ENCODE data around the gene RUFY2.

Gene RUFY2

GRCh38 chr10:68434657-68435056, 27.6 kb upstream of the RUFY2 start:
- in situ Hi-C loops (cut with MboI; ENCODE audit: low sequenced_read_pairs, unreplicated experiment) = no loop called here
- no peak for DNase-seq (ENCODE audit: low spot score)
- no peak for TF ChIP-seq CTCF (IDR thresholded peaks at IDR 0.05; ENCODE audit: borderline replicate concordance, control extremely low read depth, extremely low read depth, insufficient read depth, missing control alignments)

- TF ChIP-seq CTCF (IDR thresholded peaks at IDR 0.05; ENCODE audit: borderline replicate concordance, control extremely low read depth, extremely low read depth, insufficient read depth, missing control alignments) = no peak
- no peak for DNase-seq (ENCODE audit: low spot score)
- in situ Hi-C loops (cut with MboI; ENCODE audit: low sequenced_read_pairs, unreplicated experiment) = no loop called here
Measured at GRCh38 chr10:68428396-68429104, 21.5 kb upstream of the RUFY2 start.

GRCh38 chr10:68424454-68425014, 17.5 kb upstream of the RUFY2 start:
- in situ Hi-C loops (cut with MboI; ENCODE audit: low sequenced_read_pairs, unreplicated experiment) = no loop called here
- TF ChIP-seq CTCF (IDR thresholded peaks at IDR 0.05; ENCODE audit: borderline replicate concordance, control extremely low read depth, extremely low read depth, insufficient read depth, missing control alignments) = no peak
- no peak for DNase-seq (ENCODE audit: low spot score)

GRCh38 chr10:68423522-68423921, 16.4 kb upstream of the RUFY2 start:
- no peak for TF ChIP-seq CTCF (IDR thresholded peaks at IDR 0.05; ENCODE audit: borderline replicate concordance, control extremely low read depth, extremely low read depth, insufficient read depth, missing control alignments)
- in situ Hi-C loops (cut with MboI; ENCODE audit: low sequenced_read_pairs, unreplicated experiment) = no loop called here
- no peak for DNase-seq (ENCODE audit: low spot score)

GRCh38 chr10:68419376-68419775, 12.3 kb upstream of the RUFY2 start:
- in situ Hi-C loops (cut with MboI; ENCODE audit: low sequenced_read_pairs, unreplicated experiment) = no loop called here
- no peak for DNase-seq (ENCODE audit: low spot score)
- no peak for TF ChIP-seq CTCF (IDR thresholded peaks at IDR 0.05; ENCODE audit: borderline replicate concordance, control extremely low read depth, extremely low read depth, insufficient read depth, missing control alignments)

- TF ChIP-seq CTCF (IDR thresholded peaks at IDR 0.05; ENCODE audit: borderline replicate concordance, control extremely low read depth, extremely low read depth, insufficient read depth, missing control alignments) = no peak
- in situ Hi-C loops (cut with MboI; ENCODE audit: low sequenced_read_pairs, unreplicated experiment) = no loop called here
- DNase-seq (ENCODE audit: low spot score) = no peak
Measured at GRCh38 chr10:68408898-68409518, 1.9 kb upstream of the RUFY2 start.
